Stimulated activated memory B cell treated with anti-CD40 and anti-IgM and Interleukin-4, amounts not matched to agents 10 μg/mL and 1 μg/mL and 100 μg/mL, for 72 hours (primary cell): Measurements from ENCODE around the gene NECAB2.

Source experiments
- ATAC-seq: fragments of 150-1000 bp; cut with Tn5 transposase; 2 replicates; pipeline ENCODE4 v1.10.0; 2021
- H3K27ac Mint-ChIP-seq: one replicate; pipeline ENCODE4 v1.8.0; 2022; ENCODE audit warnings: mild to moderate bottlenecking, mixed read lengths
- H3K27me3 Mint-ChIP-seq: one replicate; pipeline ENCODE4 v1.8.0; 2022; ENCODE audit warnings: mixed read lengths
- H3K36me3 Mint-ChIP-seq: one replicate; pipeline ENCODE4 v1.8.0; 2022; ENCODE audit warnings: mixed read lengths
- H3K4me1 Mint-ChIP-seq: one replicate; pipeline ENCODE4 v1.8.0; 2022; ENCODE audit warnings: mixed read lengths
- H3K4me3 Mint-ChIP-seq: one replicate; pipeline ENCODE4 v1.8.0; 2022; ENCODE audit warnings: mild to moderate bottlenecking, moderate library complexity, mixed read lengths
- H3K9me3 Mint-ChIP-seq: one replicate; pipeline ENCODE4 v1.8.0; 2022; ENCODE audit warnings: mixed read lengths

NECAB2 gene

DNA sequence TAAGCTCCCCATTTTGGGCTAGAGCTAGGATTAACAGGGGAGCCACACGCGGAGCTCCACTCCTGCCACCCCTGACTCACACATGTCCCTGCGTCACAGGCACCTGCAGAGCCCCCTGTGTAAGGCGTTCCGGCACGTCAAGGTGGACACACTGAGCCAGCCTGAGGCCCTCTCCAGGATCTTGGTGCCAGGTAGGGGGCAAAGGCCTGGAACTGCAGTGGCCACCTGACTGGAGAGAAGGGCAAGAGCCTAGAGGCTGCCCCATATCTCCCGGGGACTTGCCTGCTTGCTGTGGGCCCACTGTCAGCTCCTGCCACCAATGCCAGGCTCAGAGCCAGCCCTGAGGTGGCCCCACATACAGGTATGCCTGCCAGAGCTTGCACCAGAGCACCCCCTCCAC is 33.7 kb downstream of the NECAB2 start:
- Mint-ChIP-seq H3K4me3 (no peak overlapping the region), H3K27me3 (peaks cover 45% of the 10 kb centered on the region), H3K27ac (no peak overlapping the region), H3K9me3 (no peaks in the 10 kb centered on the region), H3K4me1 (no peaks in the 10 kb centered on the region), H3K36me3 (no peaks in the 10 kb centered on the region)
- no peak for ATAC-seq

GRCh38 chr16:84003038-84003437 is 35.0 kb downstream of the NECAB2 start:
- ATAC-seq, result no peak
- Mint-ChIP-seq H3K27me3 (peaks cover 32% of the 10 kb centered on the region), H3K4me3 (no peak overlapping the region), H3K27ac (no peak overlapping the region), H3K4me1 (no peaks in the 10 kb centered on the region), H3K9me3 (no peaks in the 10 kb centered on the region), H3K36me3 (no peaks in the 10 kb centered on the region)

DNA sequence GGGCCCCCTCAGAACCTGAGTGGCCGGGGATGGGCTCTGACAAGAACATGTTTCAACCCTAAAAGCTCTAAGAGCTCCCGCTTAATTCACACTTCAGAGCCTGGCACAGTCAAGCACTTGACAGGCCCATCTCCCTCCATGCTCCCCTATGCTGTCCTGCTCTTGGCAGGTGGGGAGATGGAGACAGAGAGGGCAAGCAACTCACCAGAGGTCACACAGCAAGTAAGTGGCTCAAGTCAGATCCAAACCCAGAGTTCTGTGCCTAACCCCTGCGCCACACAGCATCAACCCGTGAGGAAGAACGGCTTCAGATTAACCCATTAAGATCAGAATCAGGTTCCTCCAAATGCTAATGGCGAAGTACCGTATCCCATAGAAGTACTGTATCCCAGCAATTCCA is 36.4 kb downstream of the NECAB2 start:
- H3K27ac Mint-ChIP-seq, result no peak overlapping the region
- no peaks in the 10 kb centered on the region for H3K36me3 Mint-ChIP-seq
- no peaks in the 10 kb centered on the region for H3K4me1 Mint-ChIP-seq
- peaks cover 3% of the 10 kb centered on the region for H3K9me3 Mint-ChIP-seq
- H3K27me3 Mint-ChIP-seq, result peaks cover 21% of the 10 kb centered on the region
- ATAC-seq, result no peak
- H3K4me3 Mint-ChIP-seq, result no peak overlapping the region

- H3K27me3 Mint-ChIP-seq, result peaks cover 26% of the 10 kb centered on the region
- H3K4me1 Mint-ChIP-seq, result no peaks in the 10 kb centered on the region
- no peak overlapping the region for H3K27ac Mint-ChIP-seq
- peaks cover 3% of the 10 kb centered on the region for H3K9me3 Mint-ChIP-seq
- H3K4me3 Mint-ChIP-seq, result no peak overlapping the region
- no peaks in the 10 kb centered on the region for H3K36me3 Mint-ChIP-seq
- ATAC-seq, result no peak
These were observed 37.3 kb downstream of the NECAB2 start for GRCh38 chr16:84005391-84005790.

GRCh38 chr16:84007520-84007919 is 39.5 kb downstream of the NECAB2 start:
- Mint-ChIP-seq H3K4me1 (no peaks in the 10 kb centered on the region), H3K9me3 (peaks cover 3% of the 10 kb centered on the region), H3K27me3 (peaks cover 30% of the 10 kb centered on the region), H3K4me3 (no peak overlapping the region), H3K36me3 (no peaks in the 10 kb centered on the region), H3K27ac (no peak overlapping the region)
- ATAC-seq, result no peak

DNA sequence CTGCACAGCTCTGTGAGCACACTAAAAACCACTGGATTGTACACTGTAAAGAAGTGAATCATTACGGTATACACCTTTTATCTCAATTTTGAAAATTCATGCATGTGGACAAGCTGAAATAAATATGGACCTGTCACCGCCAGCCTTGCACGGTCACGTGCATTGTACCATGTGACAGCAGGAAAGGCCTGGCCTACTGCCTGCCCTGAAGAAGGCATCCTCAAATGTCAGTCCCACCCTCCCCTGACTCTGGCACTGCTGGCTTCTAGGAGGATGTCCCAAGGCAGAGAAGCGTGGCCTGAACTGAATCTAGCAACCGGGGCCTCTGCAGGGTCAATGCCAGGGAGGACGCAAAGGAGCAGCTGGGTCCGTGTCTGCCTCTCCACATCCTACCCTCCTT is 39.9 kb downstream of the NECAB2 start:
- peaks cover 3% of the 10 kb centered on the region for H3K9me3 Mint-ChIP-seq
- no peaks in the 10 kb centered on the region for H3K36me3 Mint-ChIP-seq
- no peak overlapping the region for H3K4me3 Mint-ChIP-seq
- peaks cover 25% of the 10 kb centered on the region for H3K27me3 Mint-ChIP-seq
- no peaks in the 10 kb centered on the region for H3K4me1 Mint-ChIP-seq
- no peak overlapping the region for H3K27ac Mint-ChIP-seq
- ATAC-seq, result no peak

DNA sequence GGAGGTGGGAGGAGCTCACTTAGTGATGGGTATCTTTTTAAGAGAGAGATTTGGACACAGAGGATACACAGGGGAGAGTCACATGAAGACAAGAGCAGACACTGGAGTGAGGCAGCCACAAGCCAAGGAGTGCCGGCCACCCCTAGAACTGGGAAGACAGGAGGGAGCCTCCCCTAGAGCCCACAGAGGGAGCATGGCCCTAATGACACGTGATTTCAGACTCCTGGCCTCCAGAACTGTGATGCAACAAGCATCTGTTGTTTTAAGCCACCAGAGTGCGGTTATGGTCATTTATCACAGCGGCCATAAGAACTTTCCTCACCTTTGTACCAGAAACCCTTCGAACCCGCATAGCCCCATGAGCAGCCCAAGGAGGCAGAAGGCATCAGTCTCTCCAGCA is 41.2 kb downstream of the NECAB2 start:
- no peak overlapping the region for H3K27ac Mint-ChIP-seq
- no peak overlapping the region for H3K4me3 Mint-ChIP-seq
- ATAC-seq, result no peak
- no peaks in the 10 kb centered on the region for H3K36me3 Mint-ChIP-seq
- peaks cover 5% of the 10 kb centered on the region for H3K4me1 Mint-ChIP-seq
- peaks cover 3% of the 10 kb centered on the region for H3K9me3 Mint-ChIP-seq
- peaks cover 26% of the 10 kb centered on the region for H3K27me3 Mint-ChIP-seq

DNA sequence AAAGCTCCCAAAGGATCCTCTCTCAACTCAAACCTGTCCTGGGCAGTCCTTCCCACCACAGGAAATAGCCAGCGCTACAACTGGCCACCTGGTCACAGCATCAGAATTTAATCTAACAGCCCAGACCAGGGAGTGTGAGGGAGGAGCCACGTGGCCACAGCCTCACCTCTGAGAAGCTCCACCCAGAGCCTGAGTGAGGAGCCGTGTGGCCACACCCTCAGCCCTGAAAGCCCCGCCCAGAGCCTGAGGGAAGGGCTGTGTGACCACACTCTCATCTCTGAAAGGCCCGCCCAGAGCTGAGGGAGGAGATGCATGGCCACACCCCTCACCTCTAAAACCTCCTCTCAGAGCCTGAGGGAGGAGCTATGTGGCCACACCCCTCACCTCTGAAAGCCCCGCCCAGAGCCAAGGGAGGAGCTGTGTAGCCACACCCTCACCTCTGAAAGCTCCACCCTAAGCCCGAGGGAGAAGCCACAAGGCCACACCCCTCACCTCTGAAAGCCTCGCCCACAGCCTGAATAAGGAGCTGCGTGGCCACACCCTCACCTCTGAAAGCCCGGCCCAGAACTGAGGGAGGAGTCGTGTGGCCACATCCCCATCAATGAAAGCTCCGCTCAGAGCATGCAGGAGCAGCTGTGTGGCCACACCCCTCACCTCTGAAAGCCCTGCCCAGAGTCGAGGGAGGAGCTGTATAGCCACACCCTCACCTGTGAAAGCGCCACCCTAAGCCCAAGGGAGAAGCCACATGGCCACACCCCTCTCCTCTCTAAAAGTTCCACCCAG is 45.9 kb downstream of the NECAB2 start:
- ATAC-seq, result peak; percentile 76
- H3K4me1 Mint-ChIP-seq, result peaks cover 13% of the 10 kb centered on the region
- H3K9me3 Mint-ChIP-seq, result peaks cover 6% of the 10 kb centered on the region
- no peaks in the 10 kb centered on the region for H3K36me3 Mint-ChIP-seq
- H3K27me3 Mint-ChIP-seq, result peaks cover 44% of the 10 kb centered on the region
- H3K4me3 Mint-ChIP-seq, result peak overlapping the region; percentile 9
- H3K27ac Mint-ChIP-seq, result no peak overlapping the region

DNA sequence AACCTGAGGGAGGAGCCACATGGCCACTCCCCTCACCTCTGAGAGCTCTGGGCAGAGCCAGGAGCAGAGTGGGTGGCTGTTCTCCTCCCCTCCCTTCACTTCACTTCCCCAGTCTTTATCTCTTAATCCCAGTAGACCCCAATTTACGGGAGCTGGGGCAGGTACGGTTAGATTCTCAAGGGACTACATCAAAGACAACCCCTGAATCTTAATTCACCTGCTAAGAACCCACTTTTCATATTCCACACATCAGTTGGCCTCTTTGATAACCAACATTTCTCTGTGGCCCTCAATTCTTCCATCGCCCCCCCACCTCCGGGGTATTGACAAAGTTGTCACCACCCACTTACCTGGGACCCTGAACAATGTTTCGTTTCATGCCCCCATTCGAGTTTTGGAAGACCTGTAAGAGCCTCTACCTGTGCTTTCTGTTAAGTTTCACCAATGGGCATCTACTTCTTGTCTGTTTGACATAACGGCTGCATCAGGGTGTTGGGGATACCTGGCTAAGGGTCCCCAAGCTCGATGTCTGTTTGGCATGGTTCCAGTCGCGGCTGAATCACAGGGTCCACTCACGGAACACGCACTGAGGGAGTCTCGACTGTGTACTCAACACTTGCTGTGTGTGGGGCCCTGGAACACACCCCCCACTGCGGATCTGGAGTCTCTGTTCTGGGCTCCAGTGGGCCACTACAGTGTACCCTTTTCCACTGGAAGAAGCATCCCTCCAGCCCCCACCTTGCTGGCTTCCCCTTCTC is 46.7 kb downstream of the NECAB2 start:
- Mint-ChIP-seq H3K36me3 (no peaks in the 10 kb centered on the region), H3K27me3 (peaks cover 45% of the 10 kb centered on the region), H3K4me1 (peaks cover 13% of the 10 kb centered on the region), H3K4me3 (peak overlapping the region; percentile 9), H3K9me3 (peaks cover 6% of the 10 kb centered on the region), H3K27ac (no peak overlapping the region)
- no peak for ATAC-seq

DNA sequence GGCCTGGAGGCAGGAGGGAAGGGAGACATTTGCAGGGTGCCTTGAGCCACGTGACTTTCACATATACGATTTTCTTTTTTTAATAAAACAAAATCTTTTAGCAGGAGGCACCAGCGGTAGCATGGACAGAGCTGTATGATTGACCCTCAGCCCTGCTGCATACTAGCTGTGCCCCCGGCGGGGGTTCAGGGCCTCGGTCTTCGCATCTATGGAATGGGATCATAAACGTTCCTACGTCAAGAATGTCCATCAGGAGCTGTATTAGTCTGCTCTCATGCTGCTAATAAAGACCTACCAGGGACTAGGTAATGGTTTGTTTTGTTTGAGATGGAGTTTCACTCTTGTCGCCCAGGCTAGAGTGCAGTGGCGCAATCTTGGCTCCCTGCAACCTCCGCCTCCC is 47.4 kb downstream of the NECAB2 start:
- ATAC-seq, result no peak
- H3K36me3 Mint-ChIP-seq, result no peaks in the 10 kb centered on the region
- peaks cover 45% of the 10 kb centered on the region for H3K27me3 Mint-ChIP-seq
- peaks cover 13% of the 10 kb centered on the region for H3K4me1 Mint-ChIP-seq
- H3K27ac Mint-ChIP-seq, result no peak overlapping the region
- no peak overlapping the region for H3K4me3 Mint-ChIP-seq
- H3K9me3 Mint-ChIP-seq, result peaks cover 6% of the 10 kb centered on the region

GRCh38 chr16:84016477-84016876 is 48.4 kb downstream of the NECAB2 start:
- Mint-ChIP-seq H3K4me3 (no peak overlapping the region), H3K9me3 (peaks cover 10% of the 10 kb centered on the region), H3K4me1 (peaks cover 13% of the 10 kb centered on the region), H3K27me3 (peaks cover 42% of the 10 kb centered on the region), H3K27ac (no peak overlapping the region), H3K36me3 (peaks cover 3% of the 10 kb centered on the region)
- no peak for ATAC-seq

DNA sequence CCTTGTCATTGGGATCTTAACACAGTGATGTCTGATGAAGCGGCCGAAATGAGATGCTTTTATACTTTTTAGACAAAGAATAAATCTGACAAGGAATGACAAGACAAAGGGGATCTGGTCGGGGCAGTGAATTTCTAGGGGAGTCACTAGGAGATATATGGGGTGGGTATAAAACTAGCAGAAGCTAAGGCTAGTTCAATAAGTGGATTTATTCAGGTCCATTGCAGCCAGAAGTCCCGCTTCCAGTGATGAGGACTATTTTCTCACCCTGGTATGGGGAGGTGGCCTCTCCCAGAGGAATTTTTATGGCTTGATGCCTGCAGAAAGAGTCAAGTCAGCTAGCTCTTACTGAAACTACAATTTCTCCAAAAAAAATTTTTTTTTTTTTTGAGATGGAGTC is 50.7 kb downstream of the NECAB2 start:
- peaks cover 54% of the 10 kb centered on the region for H3K27me3 Mint-ChIP-seq
- H3K4me3 Mint-ChIP-seq, result no peak overlapping the region
- peaks cover 6% of the 10 kb centered on the region for H3K36me3 Mint-ChIP-seq
- H3K4me1 Mint-ChIP-seq, result peaks cover 13% of the 10 kb centered on the region
- no peak overlapping the region for H3K27ac Mint-ChIP-seq
- peaks cover 13% of the 10 kb centered on the region for H3K9me3 Mint-ChIP-seq
- no peak for ATAC-seq

GRCh38 chr16:84020353-84020752 is 52.3 kb downstream of the NECAB2 start:
- Mint-ChIP-seq H3K4me1 (no peaks in the 10 kb centered on the region), H3K9me3 (peaks cover 13% of the 10 kb centered on the region), H3K27me3 (peaks cover 49% of the 10 kb centered on the region), H3K4me3 (no peak overlapping the region), H3K36me3 (peaks cover 6% of the 10 kb centered on the region), H3K27ac (no peak overlapping the region)
- no peak for ATAC-seq

- Mint-ChIP-seq H3K27me3 (peaks cover 61% of the 10 kb centered on the region), H3K36me3 (peaks cover 6% of the 10 kb centered on the region), H3K27ac (no peak overlapping the region), H3K4me1 (no peaks in the 10 kb centered on the region), H3K9me3 (peaks cover 13% of the 10 kb centered on the region), H3K4me3 (no peak overlapping the region)
- ATAC-seq, result no peak
These were observed 53.4 kb downstream of the NECAB2 start for GRCh38 chr16:84021488-84021887.

- peaks cover 70% of the 10 kb centered on the region for H3K27me3 Mint-ChIP-seq
- H3K4me1 Mint-ChIP-seq, result no peaks in the 10 kb centered on the region
- no peak overlapping the region for H3K4me3 Mint-ChIP-seq
- H3K36me3 Mint-ChIP-seq, result peaks cover 6% of the 10 kb centered on the region
- ATAC-seq, result no peak
- no peak overlapping the region for H3K27ac Mint-ChIP-seq
- H3K9me3 Mint-ChIP-seq, result peaks cover 13% of the 10 kb centered on the region
These were observed 54.6 kb downstream of the NECAB2 start for GRCh38 chr16:84022644-84023043.

DNA sequence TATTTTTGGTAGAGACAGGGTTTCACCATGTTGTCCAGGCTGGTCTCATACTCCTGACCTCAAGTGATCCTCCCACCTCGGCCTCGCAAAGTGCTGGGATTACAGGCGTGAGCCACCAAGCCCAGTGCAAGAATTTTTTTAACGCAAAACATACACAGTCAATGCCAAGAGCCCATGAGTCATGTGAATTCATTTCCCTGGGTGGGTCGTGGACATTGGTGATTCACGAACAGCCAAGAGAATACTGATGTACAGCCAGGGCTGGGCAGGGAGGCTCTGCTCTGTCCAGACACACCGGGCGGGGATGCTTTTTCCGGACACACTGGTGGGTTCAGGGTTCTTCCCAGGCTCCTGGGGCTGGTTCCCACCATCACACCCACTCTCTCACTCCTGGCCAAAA is 56.8 kb downstream of the NECAB2 start:
- Mint-ChIP-seq H3K4me1 (peaks cover 14% of the 10 kb centered on the region), H3K27me3 (peaks cover 69% of the 10 kb centered on the region), H3K9me3 (peaks cover 7% of the 10 kb centered on the region), H3K4me3 (no peak overlapping the region), H3K36me3 (peaks cover 6% of the 10 kb centered on the region), H3K27ac (no peak overlapping the region)
- ATAC-seq, result no peak
